IMR-90 (cell line): ENCODE results near the gene SLC24A2. TPM values are rescaled to one million over a fixed set of nuclear protein-coding genes. Genes with fewer than 3 reads are reported as not detected.

Source experiments
- ATAC-seq: fragments of 200-7000 bp; cut with Tn5 transposase; 2 replicates; pipeline ENCODE4 v1.9.1; 2020; ENCODE audit warnings: low read depth, mild to moderate bottlenecking, moderate library complexity
- BruUV-seq: library from RNA; stranded (reverse); fragments of 400-500 nt; replicated peaks from 2 replicates; lab custom pipeline; 2021; lab: Mats Ljungman, UMichigan
- CTCF ChIA-PET: fragments of 300-600 bp; formaldehyde crosslinking; extraction: SDS; loops from one replicate; lab custom pipeline; 2021; ENCODE audit warnings: antibody characterized with exemption; lab: Yijun Ruan, JAX
- POLR2A ChIA-PET: fragments of 300-600 bp; sonication (Branson Sonifier 250); formaldehyde crosslinking; loops from one replicate; lab custom pipeline; 2022; ENCODE audit warnings: antibody characterized with exemption; ENCODE audit not compliant: unreplicated experiment; lab: Charles Lee
- DNase-seq: peaks from one replicate; pipeline ENCODE4 v3.0.0; 2013
- H2AFZ ChIP-seq: replicated peaks from 2 replicates; pipeline ENCODE3; 2013; ENCODE audit warnings: low read length, mild to moderate bottlenecking; ENCODE audit not compliant: poor library complexity
- H2AK5ac ChIP-seq: 2 replicates; pipeline ENCODE4 v1.6.1; 2013; ENCODE audit warnings: low read depth, low read length, inconsistent platforms
- H2AK9ac ChIP-seq: replicated peaks from 2 replicates; pipeline ENCODE3; 2013; ENCODE audit warnings: mild to moderate bottlenecking, low read depth, low read length, moderate library complexity; ENCODE audit not compliant: poor library complexity
- H2BK120ac ChIP-seq: 2 replicates; pipeline ENCODE4 v1.6.1; 2013; ENCODE audit warnings: low read depth, low read length, inconsistent platforms
- H2BK15ac ChIP-seq: 3 replicates; pipeline ENCODE4 v1.6.1; 2013; ENCODE audit warnings: low read depth, low read length, inconsistent platforms
- H2BK20ac ChIP-seq: 2 replicates; pipeline ENCODE4 v1.6.1; 2013; ENCODE audit warnings: low read depth, mild to moderate bottlenecking, inconsistent platforms, low read length, moderate library complexity
- H2BK5ac ChIP-seq: 2 replicates; pipeline ENCODE4 v1.6.1; 2013; ENCODE audit warnings: mild to moderate bottlenecking, low read depth, low read length, inconsistent platforms; ENCODE audit not compliant: poor library complexity, severe bottlenecking
- H3K14ac ChIP-seq: replicated peaks from 2 replicates; pipeline ENCODE4 v1.6.1; 2013; ENCODE audit warnings: low read depth, low read length, inconsistent platforms
- H3K18ac ChIP-seq: 2 replicates; pipeline ENCODE4 v1.6.1; 2013; ENCODE audit warnings: low read depth, low read length, control low read depth
- H3K23ac ChIP-seq: 2 replicates; pipeline ENCODE4 v1.6.1; 2013; ENCODE audit warnings: low read depth, low read length, inconsistent platforms
- H3K27ac ChIP-seq: 2 replicates; pipeline ENCODE4 v1.5.1; 2013; ENCODE audit warnings: mild to moderate bottlenecking, control low read depth, low read length; ENCODE audit not compliant: insufficient read depth
- H3K27me3 ChIP-seq: 2 replicates; pipeline ENCODE4 v1.6.1; 2013; ENCODE audit warnings: low read length; ENCODE audit not compliant: control insufficient read depth, insufficient read depth
- H3K36me3 ChIP-seq: 2 replicates; pipeline ENCODE4 v1.6.1; 2013; ENCODE audit warnings: low read length, mixed read lengths; ENCODE audit not compliant: control insufficient read depth, insufficient read depth
- H3K4ac ChIP-seq: 2 replicates; pipeline ENCODE4 v1.6.1; 2013; ENCODE audit warnings: low read depth, low read length, inconsistent platforms
- H3K4me1 ChIP-seq: 2 replicates; pipeline ENCODE4 v1.6.1; 2013; ENCODE audit warnings: low read length, mixed read lengths; ENCODE audit not compliant: control insufficient read depth, insufficient read depth
- H3K4me2 ChIP-seq: 2 replicates; pipeline ENCODE4 v1.6.1; 2013; ENCODE audit warnings: low read depth, mild to moderate bottlenecking, control low read depth, low read length, moderate library complexity
- H3K4me3 ChIP-seq: 2 replicates; pipeline ENCODE4 v1.5.1; 2013; ENCODE audit warnings: low read depth, mild to moderate bottlenecking, control low read depth, low read length, moderate library complexity; ENCODE audit not compliant: insufficient read depth
- H3K56ac ChIP-seq: 2 replicates; pipeline ENCODE4 v1.6.1; 2013; ENCODE audit warnings: low read length, inconsistent platforms; ENCODE audit not compliant: insufficient read depth; ENCODE audit errors: extremely low read depth
- H3K79me1 ChIP-seq, 2 experiments: 2 replicates each; pipeline ENCODE4 v1.6.1; 2013; ENCODE audit warnings: low read length in 2 of 2, inconsistent platforms in 1 of 2, low read depth in 1 of 2
- H3K9ac ChIP-seq: 2 replicates; pipeline ENCODE4 v1.6.1; 2013; ENCODE audit warnings: low read depth, low read length, control low read depth
- H3K9me1 ChIP-seq: 2 replicates; pipeline ENCODE4 v1.6.1; 2013; ENCODE audit warnings: low read length, inconsistent platforms; ENCODE audit not compliant: insufficient read depth
- H3K9me3 ChIP-seq: 2 replicates; pipeline ENCODE4 v1.6.1; 2013; ENCODE audit warnings: low read length; ENCODE audit not compliant: control insufficient read depth, insufficient read depth
- H4K20me1 ChIP-seq: 2 replicates; pipeline ENCODE4 v1.6.1; 2013; ENCODE audit warnings: low read length, inconsistent platforms; ENCODE audit not compliant: insufficient read depth
- H4K5ac ChIP-seq: 2 replicates; pipeline ENCODE4 v1.6.1; 2013; ENCODE audit warnings: mild to moderate bottlenecking, low read depth, low read length, control low read depth
- H4K8ac ChIP-seq, 2 experiments: 2 replicates each; pipeline ENCODE4 v1.6.1; 2013; ENCODE audit warnings: low read depth in 2 of 2, low read length in 2 of 2, control low read depth in 1 of 2, inconsistent platforms in 1 of 2
- H4K91ac ChIP-seq: 2 replicates; pipeline ENCODE4 v1.6.1; 2013; ENCODE audit warnings: low read depth, low read length, inconsistent platforms; ENCODE audit not compliant: insufficient read depth
- BHLHE40 ChIP-seq: fragments of 150-350 bp; IDR thresholded peaks from 2 replicates; pipeline ENCODE4 v1.6.1; 2016; ENCODE audit warnings: mild to moderate bottlenecking, low read depth, low read length
- CEBPB ChIP-seq: IDR thresholded peaks from 2 replicates; pipeline ENCODE4 v1.6.1; 2012; ENCODE audit warnings: low read depth, low read length, improper control_type of control experiment
- CHD1 ChIP-seq: IDR thresholded peaks from 2 replicates; pipeline ENCODE4 v1.6.1; 2012; ENCODE audit warnings: low read depth, low read length, improper control_type of control experiment
- CTCF ChIP-seq: conservative IDR thresholded peaks from 2 replicates; pipeline ENCODE4 v1.5.1; 2012; ENCODE audit warnings: mild to moderate bottlenecking, low read depth, low read length, improper control_type of control experiment
- ELK1 ChIP-seq: fragments of 150-350 bp; IDR thresholded peaks from 2 replicates; pipeline ENCODE4 v1.6.1; 2016; ENCODE audit warnings: low read depth, mild to moderate bottlenecking, low read length, moderate library complexity, borderline replicate concordance
- FOS ChIP-seq: fragments of 150-350 bp; IDR thresholded peaks from 2 replicates; pipeline ENCODE4 v1.6.1; 2016; ENCODE audit warnings: low read depth, low read length
- MAFK ChIP-seq: IDR thresholded peaks from 2 replicates; pipeline ENCODE4 v1.6.1; 2012; ENCODE audit warnings: low read depth, low read length, improper control_type of control experiment
- MAZ ChIP-seq: IDR thresholded peaks from 2 replicates; pipeline ENCODE4 v1.6.1; 2012; ENCODE audit warnings: low read depth, mild to moderate bottlenecking, low read length, improper control_type of control experiment, moderate library complexity, borderline replicate concordance
- MXI1 ChIP-seq: IDR thresholded peaks from 2 replicates; pipeline ENCODE4 v1.6.1; 2012; ENCODE audit warnings: low read depth, mild to moderate bottlenecking, low read length, moderate library complexity, borderline replicate concordance
- NFE2L2 ChIP-seq: fragments of 150-350 bp; IDR thresholded peaks from 2 replicates; pipeline ENCODE4 v1.6.1; 2016; ENCODE audit warnings: low read depth, mild to moderate bottlenecking, low read length
- POLR2A ChIP-seq: IDR thresholded peaks from 2 replicates; pipeline ENCODE4 v1.6.1; 2012; ENCODE audit warnings: mild to moderate bottlenecking, low read depth, low read length
- RAD21 ChIP-seq: IDR thresholded peaks from 2 replicates; pipeline ENCODE4 v1.6.1; 2012; ENCODE audit warnings: low read length, improper control_type of control experiment
- RCOR1 ChIP-seq: IDR thresholded peaks from 2 replicates; pipeline ENCODE4 v1.6.1; 2012; ENCODE audit warnings: mild to moderate bottlenecking, low read length, improper control_type of control experiment; ENCODE audit not compliant: insufficient replicate concordance
- RFX5 ChIP-seq: IDR thresholded peaks from 2 replicates; pipeline ENCODE4 v1.8.0; 2012; ENCODE audit warnings: low read depth, mild to moderate bottlenecking, low read length, moderate library complexity
- SMC3 ChIP-seq: fragments of 150-350 bp; IDR thresholded peaks from 2 replicates; pipeline ENCODE4 v1.6.1; 2016; ENCODE audit warnings: low read depth, mild to moderate bottlenecking, antibody characterized with exemption, low read length, moderate library complexity
- USF2 ChIP-seq: fragments of 150-350 bp; IDR thresholded peaks from 2 replicates; pipeline ENCODE4 v1.6.1; 2017; ENCODE audit warnings: mild to moderate bottlenecking, antibody characterized with exemption, low read length, low read depth
- WGBS, 2 experiments: methylation state at CpG; one replicate each; pipeline versions ENCODE4 v1.1.5 to v1.1.7; 2013; ENCODE audit warnings: missing lambda C conversion rate in 2 of 2; ENCODE audit not compliant: insufficient read length in 1 of 2; ENCODE audit errors: extremely low coverage in 2 of 2; 5-methylcytosine and 5-hydroxymethylcytosine counted together
- dilution Hi-C: fragments of 300-500 bp; cut with HindIII; formaldehyde crosslinking; loops from one replicate; pipeline ENCODE4 v1.14.3; 2018; ENCODE audit warnings: low sequenced_read_pairs; ENCODE audit not compliant: unreplicated experiment
- in situ Hi-C: fragments of 300-500 bp; cut with MboI; formaldehyde crosslinking; loops from 3 replicates; pipeline ENCODE4 v1.14.3; 2019; ENCODE audit warnings: low sequenced_read_pairs, inconsistent platforms, mixed read lengths
- intact Hi-C: fragments of 100-400 bp; cut with micrococcal nuclease; formaldehyde crosslinking; loops from 2 replicates; pipeline ENCODE4 v1.10.0; 2022
- polyA plus RNA-seq, 3 experiments: library from polyadenylated mRNA; depleted of rRNA; stranded (reverse); fragments of >200 nt; gene quantifications; 2 replicates each; pipeline ENCODE4 v1.2.3, GENCODE V29; 2012; ENCODE audit warnings: low replicate concordance in 1 of 3
- total RNA-seq: library from RNA; depleted of rRNA; stranded (reverse); fragments of >200 nt; gene quantifications from 2 replicates; pipeline ENCODE4 v1.2.3, GENCODE V29; 2012

Gene SLC24A2
- total and polyA plus RNA-seq, 2 of the 4 experiments (the other 2 are of a cell fraction), result not detected

GRCh38 chr9:19828576-19829109 lies 39.8 kb upstream of the SLC24A2 start:
- no peak overlapping the region for H3K27ac ChIP-seq
- ATAC-seq (no peak), DNase-seq (no peak)
- no peak overlapping the region for H4K5ac ChIP-seq
- 0 out of 2 replicates have a peak, but pooled peaks cover 2% of the 10 kb centered on the region for H3K9me3 ChIP-seq
- no peaks in the 10 kb centered on the region for H3K36me3 ChIP-seq
- H4K91ac ChIP-seq, result no peak overlapping the region
- H2BK5ac ChIP-seq, result no peak overlapping the region
- no peaks in the 10 kb centered on the region for H3K79me1 ChIP-seq
- H4K20me1 ChIP-seq, result no peaks in the 10 kb centered on the region
- TF ChIP-seq CHD1, result no peak
- no peak for TF ChIP-seq RAD21
- TF ChIP-seq FOS, result no peak
- TF ChIP-seq MXI1, result no peak
- no peak for TF ChIP-seq CTCF
- no peak for TF ChIP-seq BHLHE40
- no peak for TF ChIP-seq RFX5
- no peak for TF ChIP-seq MAZ
- no peak for TF ChIP-seq CEBPB
- no peak for TF ChIP-seq RCOR1
- no peak for TF ChIP-seq USF2
- no peak for TF ChIP-seq SMC3
- TF ChIP-seq ELK1, result no peak
- no peak for TF ChIP-seq MAFK
- TF ChIP-seq NFE2L2, result no peak
- TF ChIP-seq POLR2A, result no peak
- no peak overlapping the region for H3K4me2 ChIP-seq
- H3K27me3 ChIP-seq, result no peaks in the 10 kb centered on the region
- H3K9me1 ChIP-seq, result no peaks in the 10 kb centered on the region
- H3K4me3 ChIP-seq, result no peak overlapping the region
- ChIA-PET CTCF (no interaction called here), POLR2A (no interaction called here)
- H4K8ac ChIP-seq, result no peak overlapping the region
- no peak overlapping the region for H3K18ac ChIP-seq
- no TSS peak for BruUV-seq
- no peak overlapping the region for H3K4ac ChIP-seq
- no peak overlapping the region for H3K9ac ChIP-seq
- in situ Hi-C loops (no loop called here), intact Hi-C loops (no loop called here), dilution Hi-C loops (no loop called here)
- H2BK120ac ChIP-seq, result no peak overlapping the region
- H2AK5ac ChIP-seq, result no peak overlapping the region
- H3K4me1 ChIP-seq, result no peaks in the 10 kb centered on the region
- no peak overlapping the region for H3K14ac ChIP-seq
- WGBS, 2 experiments, result 6 to 100% methylated on average over 1 to 2 of the region's 4 CpGs
- no peak overlapping the region for H3K56ac ChIP-seq
- H2BK15ac ChIP-seq, result no peak overlapping the region
- no peak overlapping the region for H2BK20ac ChIP-seq
- no peak overlapping the region for H3K23ac ChIP-seq
- no peak overlapping the region for H2AFZ ChIP-seq
- no peak overlapping the region for H2AK9ac ChIP-seq
